Stimulated activated CD8-positive, alpha-beta memory T cell treated with anti-CD3 and anti-CD28 coated beads, Interleukin-4, amount 100 ng/mL, for 4 hours (primary cell): Measurements from ENCODE around the gene CMTM5.

ENCODE experiments used
- DNase-seq, 2 donors: peaks; one replicate each; pipeline ENCODE4 v3.0.0-alpha.2; 2020; ENCODE audit warnings: low read depth in 2 of 2, low spot score in 1 of 2

CMTM5 gene

GRCh38 chr14:23357261-23357660 lies 19.6 kb upstream of the CMTM5 start:
- DNase-seq = no peak

- DNase-seq = no peak
Observed at GRCh38 chr14:23358042-23358441, 18.8 kb upstream of the CMTM5 start.

- no peak for DNase-seq
Observed at GRCh38 chr14:23358553-23359166, 18.2 kb upstream of the CMTM5 start.

- DNase-seq = no peak
Observed at GRCh38 chr14:23359167-23359626, 17.6 kb upstream of the CMTM5 start.

GRCh38 chr14:23359722-23360447 lies 17.0 kb upstream of the CMTM5 start:
- no peak for DNase-seq

GRCh38 chr14:23360496-23360895 lies 16.4 kb upstream of the CMTM5 start:
- no peak for DNase-seq

- DNase-seq = no peak
Observed at GRCh38 chr14:23361320-23361719, 15.5 kb upstream of the CMTM5 start.

- DNase-seq = no peak
Observed at GRCh38 chr14:23361763-23362162, 15.1 kb upstream of the CMTM5 start.

- no peak for DNase-seq
Observed at GRCh38 chr14:23362200-23362599, 14.6 kb upstream of the CMTM5 start.

GRCh38 chr14:23364164-23365035 lies 12.4 kb upstream of the CMTM5 start:
- no peak for DNase-seq

- no peak for DNase-seq
Observed at GRCh38 chr14:23365036-23365731, 11.7 kb upstream of the CMTM5 start, which contains the start of gene EFS. TSS of gene EFS (minus strand) at chr14:23365172. CDS start at chr14:23365025, 147 bp downstream.

GRCh38 chr14:23365732-23366425 lies 11.0 kb upstream of the CMTM5 start:
- DNase-seq = no peak

- no peak for DNase-seq
Observed at GRCh38 chr14:23366426-23366921, 10.4 kb upstream of the CMTM5 start.

GRCh38 chr14:23370221-23370620 lies 6.6 kb upstream of the CMTM5 start:
- DNase-seq = no peak

- DNase-seq = no peak
Observed at GRCh38 chr14:23371865-23372264, 5.0 kb upstream of the CMTM5 start.

GRCh38 chr14:23372509-23372908 lies 4.3 kb upstream of the CMTM5 start, which contains the start of gene IL25:
TSS of gene IL25 (plus strand) at chr14:23372809.
- no peak for DNase-seq

GRCh38 chr14:23373041-23373440 lies 3.8 kb upstream of the CMTM5 start:
- no peak for DNase-seq

GRCh38 chr14:23375527-23376251 lies 1.2 kb upstream of the CMTM5 start:
- no peak for DNase-seq

GRCh38 chr14:23377198-23377550 lies 328 bp downstream of the CMTM5 start:
- DNase-seq = no peak
